CD4-positive, alpha-beta T cell treated with Interleukin-4 for 1 hour (primary cell): Measurements from ENCODE around the gene CBLIF.
"Not testable (repeated sequence)": the region's sequence is repeated elsewhere in the genome, so short reads cannot be mapped to it uniquely, and the experiment has no call there.

Source experiments
- DNase-seq, 2 donors: peaks; one replicate each; pipeline ENCODE4 v3.0.0-alpha.2; 2020 to 2022

The CBLIF gene

DNA sequence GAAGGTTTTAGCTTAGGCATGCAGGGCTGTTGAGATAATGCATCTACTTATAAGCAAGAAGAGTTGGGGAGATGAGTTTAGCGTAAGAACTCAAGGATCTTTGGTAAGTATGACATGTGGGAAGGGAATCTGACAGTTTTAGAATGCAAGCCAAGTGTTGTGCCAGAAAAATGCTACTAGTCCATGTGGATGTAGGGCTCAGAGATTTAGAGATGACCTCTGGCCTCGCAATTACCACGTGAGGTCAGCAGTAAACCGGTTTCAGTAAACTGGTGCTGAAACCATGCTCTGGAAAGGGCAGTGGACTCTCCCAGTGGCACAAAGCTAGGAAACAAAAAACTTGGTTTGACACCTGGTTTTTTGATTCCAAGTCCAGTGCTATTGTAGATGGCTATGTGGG, 53.7 kb downstream of the CBLIF start:
- DNase-seq, result no peak

DNA sequence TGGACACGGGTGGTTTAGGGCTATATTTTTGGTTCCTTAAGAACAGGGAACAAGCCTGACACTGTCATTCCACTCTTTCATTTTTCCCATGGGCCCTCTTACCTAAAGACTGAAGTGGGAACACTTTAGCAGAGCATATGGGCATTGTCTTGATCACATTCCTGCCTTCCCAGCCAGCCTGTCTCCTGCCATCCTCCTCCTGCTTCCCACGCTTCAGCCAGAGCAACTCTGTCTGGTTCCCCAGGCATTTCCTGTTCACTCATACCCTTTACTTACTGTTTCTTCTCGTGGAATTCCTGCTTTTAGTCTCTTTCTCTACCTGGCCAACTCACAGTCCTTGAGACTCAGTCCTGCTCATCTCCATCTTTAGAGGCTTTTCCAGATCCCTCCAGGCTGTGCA, 57.5 kb downstream of the CBLIF start:
- DNase-seq, result no peak

GRCh38 chr11:59787255-59787588, 58.1 kb downstream of the CBLIF start:
- DNase-seq, result no peak

GRCh38 chr11:59785818-59786217, 59.5 kb downstream of the CBLIF start:
- no peak for DNase-seq

GRCh38 chr11:59784441-59784840, 60.9 kb downstream of the CBLIF start:
- not testable (repeated sequence) for DNase-seq

- DNase-seq, result peak in 1 of 2 donors; percentile 13
Measured at GRCh38 chr11:59783632-59784090, 61.6 kb downstream of the CBLIF start.

DNA sequence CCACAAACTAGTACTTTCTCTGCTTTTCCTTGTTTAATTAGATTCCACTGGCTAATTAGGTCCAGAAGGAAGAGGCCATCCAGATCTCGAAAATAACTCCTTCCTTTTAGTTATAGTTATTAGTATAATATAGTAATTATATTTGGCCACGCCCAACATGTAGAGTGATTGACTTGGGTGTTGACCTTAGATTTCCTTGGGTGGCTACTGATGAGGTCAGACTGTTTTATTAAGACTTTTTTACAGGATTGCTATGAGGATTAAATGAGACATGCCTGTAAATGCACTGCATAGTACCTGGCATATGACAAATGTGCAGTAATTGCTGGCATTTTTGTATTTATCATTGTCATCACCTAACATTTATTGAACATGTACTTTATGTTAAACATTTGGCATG, 63.2 kb downstream of the CBLIF start:
- DNase-seq, result no peak

- DNase-seq, result no peak
Measured at GRCh38 chr11:59779487-59779886, 65.8 kb downstream of the CBLIF start.
